WTC11 (cell line): ENCODE results near the gene PARL. TPM values are rescaled to one million over a fixed set of nuclear protein-coding genes. Genes with fewer than 3 reads are reported as not detected.

Experiments
- ATAC-seq: fragments of 200-7000 bp; cut with Tn5 transposase; 2 replicates; pipeline ENCODE4 v1.10.0; 2021; ENCODE audit warnings: mild to moderate bottlenecking, moderate library complexity
- CTCF ChIA-PET: fragments of 300-600 bp; sonication (Branson Sonifier 250); formaldehyde crosslinking; loops from one replicate; lab custom pipeline; 2021; ENCODE audit warnings: antibody characterized with exemption; lab: Charles Lee
- POLR2A ChIA-PET: fragments of 350-600 bp; sonication (Branson Sonifier 250); formaldehyde crosslinking; loops from one replicate; lab custom pipeline; 2021; ENCODE audit warnings: antibody characterized with exemption; lab: Charles Lee
- DNase-seq: peaks from one replicate; pipeline ENCODE4 v3.0.0; 2021; ENCODE audit warnings: low spot score
- H3K27ac Mint-ChIP-seq: 2 replicates; pipeline ENCODE4 v1.8.0; 2021; ENCODE audit warnings: mixed read lengths
- H3K27me3 Mint-ChIP-seq: 2 replicates; pipeline ENCODE4 v1.8.0; 2021; ENCODE audit warnings: low read depth, mild to moderate bottlenecking, moderate library complexity, mixed read lengths
- H3K36me3 Mint-ChIP-seq: 2 replicates; pipeline ENCODE4 v1.8.0; 2021; ENCODE audit warnings: mixed read lengths
- H3K4me1 Mint-ChIP-seq: 2 replicates; pipeline ENCODE4 v1.8.0; 2022; ENCODE audit warnings: mixed read lengths
- H3K4me3 Mint-ChIP-seq: 2 replicates; pipeline ENCODE4 v1.8.0; 2021; ENCODE audit warnings: mild to moderate bottlenecking, moderate library complexity, mixed read lengths
- H3K9me3 Mint-ChIP-seq: 2 replicates; pipeline ENCODE4 v1.8.0; 2021; ENCODE audit warnings: mixed read lengths
- AR ChIP-seq: fragments of 250-450 bp; sonication (Bioruptor Pico); IDR thresholded peaks from 2 replicates; pipeline ENCODE4 v1.9.0; 2021; ENCODE audit warnings: mild to moderate bottlenecking
- CBFB ChIP-seq: sonication (generic); formaldehyde crosslinking; IDR thresholded peaks from 2 replicates; pipeline ENCODE4 v1.8.1; 2022; ENCODE audit warnings: mild to moderate bottlenecking, low read depth, missing genetic modification reagents
- CREM ChIP-seq: sonication (generic); formaldehyde crosslinking; IDR thresholded peaks from 2 replicates; pipeline ENCODE4 v1.8.1; 2022; ENCODE audit warnings: mild to moderate bottlenecking, missing genetic modification reagents, moderate library complexity
- ELF4 ChIP-seq: sonication (generic); formaldehyde crosslinking; IDR thresholded peaks from 2 replicates; pipeline ENCODE4 v1.8.1; 2022; ENCODE audit warnings: low read depth, mild to moderate bottlenecking, moderate library complexity, missing genetic modification reagents
- FOXP1 ChIP-seq: sonication (generic); formaldehyde crosslinking; IDR thresholded peaks from 2 replicates; pipeline ENCODE4 v1.8.0; 2022; ENCODE audit warnings: missing genetic modification reagents, mild to moderate bottlenecking, moderate library complexity, borderline replicate concordance
- JAZF1 ChIP-seq: fragments of 250-450 bp; sonication (Bioruptor Pico); IDR thresholded peaks from 2 replicates; pipeline ENCODE4 v1.9.0; 2021; ENCODE audit warnings: moderate library complexity, mild to moderate bottlenecking, inconsistent platforms
- KAT7 ChIP-seq: sonication (generic); formaldehyde crosslinking; IDR thresholded peaks from 2 replicates; pipeline ENCODE4 v1.8.1; 2023; ENCODE audit warnings: missing genetic modification reagents, mild to moderate bottlenecking, borderline replicate concordance
- MAX ChIP-seq: sonication (generic); formaldehyde crosslinking; IDR thresholded peaks from 2 replicates; pipeline ENCODE4 v1.8.0; 2022; ENCODE audit warnings: mild to moderate bottlenecking, missing genetic modification reagents
- MXD4 ChIP-seq: fragments of 250-450 bp; sonication (Bioruptor Pico); IDR thresholded peaks from 2 replicates; pipeline ENCODE4 v1.8.0; 2021; ENCODE audit warnings: mild to moderate bottlenecking, moderate library complexity, borderline replicate concordance
- NFE2L1 ChIP-seq: sonication (generic); formaldehyde crosslinking; IDR thresholded peaks from 2 replicates; pipeline ENCODE4 v1.8.1; 2023; ENCODE audit warnings: missing genetic modification reagents
- NR2C2 ChIP-seq: sonication (generic); formaldehyde crosslinking; IDR thresholded peaks from 2 replicates; pipeline ENCODE4 v1.8.0; 2022; ENCODE audit warnings: mild to moderate bottlenecking, missing genetic modification reagents
- SMAD3 ChIP-seq: sonication (generic); formaldehyde crosslinking; IDR thresholded peaks from 2 replicates; pipeline ENCODE4 v1.8.0; 2022; ENCODE audit warnings: missing genetic modification reagents, mild to moderate bottlenecking, borderline replicate concordance
- ZBTB43 ChIP-seq: sonication (generic); formaldehyde crosslinking; IDR thresholded peaks from 2 replicates; pipeline ENCODE4 v1.8.1; 2023; ENCODE audit warnings: mild to moderate bottlenecking, missing genetic modification reagents
- ZNF138 ChIP-seq: sonication (generic); formaldehyde crosslinking; conservative IDR thresholded peaks from 2 replicates; pipeline ENCODE4 v1.8.1; 2022; ENCODE audit warnings: mild to moderate bottlenecking, moderate library complexity, missing genetic modification reagents
- ZNF317 ChIP-seq: sonication (generic); formaldehyde crosslinking; IDR thresholded peaks from 2 replicates; pipeline ENCODE4 v1.8.1; 2023; ENCODE audit warnings: low read depth, mild to moderate bottlenecking, moderate library complexity, missing genetic modification reagents, borderline replicate concordance
- ZNF671 ChIP-seq: fragments of 250-450 bp; sonication (Bioruptor Pico); IDR thresholded peaks from 2 replicates; pipeline ENCODE4 v1.8.0; 2021; ENCODE audit warnings: mild to moderate bottlenecking
- ZSCAN18 ChIP-seq: fragments of 250-450 bp; sonication (Bioruptor Pico); IDR thresholded peaks from 2 replicates; pipeline ENCODE4 v2.1.2; 2022; ENCODE audit warnings: mild to moderate bottlenecking, moderate library complexity
- total RNA-seq: library from RNA; stranded (reverse); gene quantifications from 3 replicates; pipeline ENCODE4 v1.2.3, GENCODE V29; 2021
- TF ChIP-seq, protein P1 (sequence below): fragments of 250-450 bp; sonication (Bioruptor Pico); conservative IDR thresholded peaks from 2 replicates; pipeline ENCODE4 v1.9.0; 2021; ENCODE audit warnings: mild to moderate bottlenecking
- TF ChIP-seq, protein P2 (sequence below): fragments of 250-450 bp; sonication (Bioruptor Pico); IDR thresholded peaks from 2 replicates; pipeline ENCODE4 v1.8.0; 2021; ENCODE audit warnings: mild to moderate bottlenecking
- TF ChIP-seq, protein P3 (sequence below): sonication (generic); formaldehyde crosslinking; conservative IDR thresholded peaks from 2 replicates; pipeline ENCODE4 v1.8.1; 2022; ENCODE audit warnings: mild to moderate bottlenecking, missing genetic modification reagents
- TF ChIP-seq, protein P4 (sequence below): fragments of 250-450 bp; sonication (Bioruptor Pico); IDR thresholded peaks from 2 replicates; pipeline ENCODE4 v1.9.0; 2021; ENCODE audit warnings: mild to moderate bottlenecking, borderline replicate concordance
- TF ChIP-seq, protein P5 (sequence below): fragments of 250-450 bp; sonication (Bioruptor Pico); IDR thresholded peaks from 2 replicates; pipeline ENCODE4 v1.9.0; 2021; ENCODE audit warnings: mild to moderate bottlenecking

PARL gene
- total RNA-seq, 1 experiment from 2014 or later: 93.5 TPM

DNA sequence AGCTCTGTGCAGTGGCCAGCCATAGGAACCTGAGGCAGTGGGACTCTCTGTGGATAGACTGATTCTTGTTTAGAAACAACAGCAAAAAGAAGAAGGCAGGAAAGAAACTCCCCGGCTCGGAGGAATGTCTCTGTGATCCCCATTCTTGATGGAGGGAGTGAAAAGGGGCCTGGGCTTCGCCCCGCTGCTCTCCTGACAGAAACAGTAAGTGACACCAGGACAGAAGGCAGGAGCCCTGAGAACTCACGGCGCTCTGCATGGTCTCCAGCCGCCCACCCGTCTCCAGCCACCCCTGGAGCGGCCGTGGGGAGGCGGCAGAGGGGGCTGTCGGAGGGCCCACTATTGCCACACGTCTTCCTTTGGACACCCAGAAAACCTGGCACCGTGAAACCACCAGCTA, 35.7 kb upstream of the PARL start (continued):
- TF ChIP-seq, protein P1, sequence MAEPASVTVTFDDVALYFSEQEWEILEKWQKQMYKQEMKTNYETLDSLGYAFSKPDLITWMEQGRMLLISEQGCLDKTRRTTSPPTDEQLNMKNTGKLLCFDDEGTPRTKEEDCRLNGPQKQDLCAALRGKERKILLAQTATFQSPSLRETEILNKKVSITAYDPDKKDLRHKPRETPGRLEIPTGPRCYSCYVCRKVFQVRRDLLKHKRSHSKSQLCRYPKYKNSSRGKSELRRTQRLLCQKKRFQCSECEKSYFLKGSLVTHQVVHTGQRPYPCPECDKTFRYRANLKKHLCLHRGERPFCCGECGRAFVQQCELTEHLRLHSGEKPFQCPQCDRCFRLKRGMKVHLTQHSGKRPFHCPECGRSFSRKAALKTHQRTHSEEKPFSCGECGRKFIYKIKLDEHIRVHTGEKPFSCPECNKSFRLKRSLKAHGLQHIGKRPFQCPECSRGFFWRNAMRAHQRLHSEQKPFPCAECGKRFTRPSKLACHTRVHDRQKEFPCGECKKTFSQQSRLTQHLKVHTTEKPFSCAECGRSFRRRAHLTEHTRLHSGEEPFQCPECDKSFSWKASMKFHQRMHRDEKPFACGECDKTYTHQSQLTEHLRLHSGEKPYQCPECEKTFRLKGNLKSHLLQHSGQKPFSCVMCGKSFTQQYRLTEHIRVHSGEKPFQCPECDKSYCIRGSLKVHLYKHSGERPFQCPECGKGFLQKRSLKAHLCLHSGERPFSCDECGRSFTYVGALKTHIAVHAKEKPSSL: no peak
- TF ChIP-seq CREM (CRISPR knock-in tag) (no peak), MXD4 (CRISPR knock-in tag) (no peak), KAT7 (CRISPR knock-in tag) (no peak), NR2C2 (CRISPR knock-in tag) (no peak), ZNF317 (no peak), ZNF671 (no peak), CBFB (no peak), AR (no peak), ZSCAN18 (no peak)
- TF ChIP-seq, protein P2, sequence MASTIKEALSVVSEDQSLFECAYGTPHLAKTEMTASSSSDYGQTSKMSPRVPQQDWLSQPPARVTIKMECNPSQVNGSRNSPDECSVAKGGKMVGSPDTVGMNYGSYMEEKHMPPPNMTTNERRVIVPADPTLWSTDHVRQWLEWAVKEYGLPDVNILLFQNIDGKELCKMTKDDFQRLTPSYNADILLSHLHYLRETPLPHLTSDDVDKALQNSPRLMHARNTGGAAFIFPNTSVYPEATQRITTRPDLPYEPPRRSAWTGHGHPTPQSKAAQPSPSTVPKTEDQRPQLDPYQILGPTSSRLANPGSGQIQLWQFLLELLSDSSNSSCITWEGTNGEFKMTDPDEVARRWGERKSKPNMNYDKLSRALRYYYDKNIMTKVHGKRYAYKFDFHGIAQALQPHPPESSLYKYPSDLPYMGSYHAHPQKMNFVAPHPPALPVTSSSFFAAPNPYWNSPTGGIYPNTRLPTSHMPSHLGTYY (CRISPR knock-in tag): no peak
- TF ChIP-seq, protein P3, sequence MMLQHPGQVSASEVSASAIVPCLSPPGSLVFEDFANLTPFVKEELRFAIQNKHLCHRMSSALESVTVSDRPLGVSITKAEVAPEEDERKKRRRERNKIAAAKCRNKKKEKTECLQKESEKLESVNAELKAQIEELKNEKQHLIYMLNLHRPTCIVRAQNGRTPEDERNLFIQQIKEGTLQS (CRISPR knock-in tag): no peak
- TF ChIP-seq, protein P4, sequence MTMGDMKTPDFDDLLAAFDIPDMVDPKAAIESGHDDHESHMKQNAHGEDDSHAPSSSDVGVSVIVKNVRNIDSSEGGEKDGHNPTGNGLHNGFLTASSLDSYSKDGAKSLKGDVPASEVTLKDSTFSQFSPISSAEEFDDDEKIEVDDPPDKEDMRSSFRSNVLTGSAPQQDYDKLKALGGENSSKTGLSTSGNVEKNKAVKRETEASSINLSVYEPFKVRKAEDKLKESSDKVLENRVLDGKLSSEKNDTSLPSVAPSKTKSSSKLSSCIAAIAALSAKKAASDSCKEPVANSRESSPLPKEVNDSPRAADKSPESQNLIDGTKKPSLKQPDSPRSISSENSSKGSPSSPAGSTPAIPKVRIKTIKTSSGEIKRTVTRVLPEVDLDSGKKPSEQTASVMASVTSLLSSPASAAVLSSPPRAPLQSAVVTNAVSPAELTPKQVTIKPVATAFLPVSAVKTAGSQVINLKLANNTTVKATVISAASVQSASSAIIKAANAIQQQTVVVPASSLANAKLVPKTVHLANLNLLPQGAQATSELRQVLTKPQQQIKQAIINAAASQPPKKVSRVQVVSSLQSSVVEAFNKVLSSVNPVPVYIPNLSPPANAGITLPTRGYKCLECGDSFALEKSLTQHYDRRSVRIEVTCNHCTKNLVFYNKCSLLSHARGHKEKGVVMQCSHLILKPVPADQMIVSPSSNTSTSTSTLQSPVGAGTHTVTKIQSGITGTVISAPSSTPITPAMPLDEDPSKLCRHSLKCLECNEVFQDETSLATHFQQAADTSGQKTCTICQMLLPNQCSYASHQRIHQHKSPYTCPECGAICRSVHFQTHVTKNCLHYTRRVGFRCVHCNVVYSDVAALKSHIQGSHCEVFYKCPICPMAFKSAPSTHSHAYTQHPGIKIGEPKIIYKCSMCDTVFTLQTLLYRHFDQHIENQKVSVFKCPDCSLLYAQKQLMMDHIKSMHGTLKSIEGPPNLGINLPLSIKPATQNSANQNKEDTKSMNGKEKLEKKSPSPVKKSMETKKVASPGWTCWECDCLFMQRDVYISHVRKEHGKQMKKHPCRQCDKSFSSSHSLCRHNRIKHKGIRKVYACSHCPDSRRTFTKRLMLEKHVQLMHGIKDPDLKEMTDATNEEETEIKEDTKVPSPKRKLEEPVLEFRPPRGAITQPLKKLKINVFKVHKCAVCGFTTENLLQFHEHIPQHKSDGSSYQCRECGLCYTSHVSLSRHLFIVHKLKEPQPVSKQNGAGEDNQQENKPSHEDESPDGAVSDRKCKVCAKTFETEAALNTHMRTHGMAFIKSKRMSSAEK (CRISPR knock-in tag): no peak

DNA sequence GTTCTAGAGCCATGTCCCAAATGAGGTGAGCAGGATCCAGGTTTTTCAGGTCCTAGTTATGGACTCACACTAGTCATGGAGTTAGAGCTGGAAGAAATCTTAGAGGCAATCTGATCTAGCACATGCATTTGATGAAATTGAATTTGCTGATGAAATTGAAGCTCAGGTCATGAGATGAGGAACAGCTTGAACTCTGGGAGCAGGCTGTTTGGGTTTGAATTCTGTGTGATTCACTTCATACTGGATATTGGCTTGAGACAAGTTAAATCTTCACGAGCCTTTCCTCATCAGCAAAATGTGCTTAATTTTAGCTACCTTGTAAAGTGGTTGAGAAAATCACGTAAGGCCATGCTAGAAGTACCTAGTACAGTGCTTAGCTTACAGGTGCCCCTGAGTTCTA, 33.5 kb upstream of the PARL start:
- Mint-ChIP-seq H3K9me3 (no peaks in the 10 kb centered on the region), H3K27ac (no peak overlapping the region), H3K4me1 (peaks cover 5% of the 10 kb centered on the region; the same call in 1 of the 2 replicates), H3K4me3 (no peak overlapping the region), H3K36me3 (peaks cover 11% of the 10 kb centered on the region), H3K27me3 (no peaks in the 10 kb centered on the region)
- DNase-seq (no peak), ATAC-seq (no peak)
- ChIA-PET CTCF (interaction anchor here (1.0 to 3.9 kb wide), 2 partner anchors 14 to 33 kb away, joined by 3 to 22 read pairs; no protein-coding TSS in a partner anchor), POLR2A (interaction anchor here (0.6 kb wide), 1 partner anchor 98 kb away, joined by 4 read pairs; no protein-coding TSS in a partner anchor)
- TF ChIP-seq, protein P3 (CRISPR knock-in tag): no peak
- TF ChIP-seq ZNF138 (CRISPR knock-in tag): no peak
- TF ChIP-seq FOXP1: no peak
- TF ChIP-seq, protein P5, sequence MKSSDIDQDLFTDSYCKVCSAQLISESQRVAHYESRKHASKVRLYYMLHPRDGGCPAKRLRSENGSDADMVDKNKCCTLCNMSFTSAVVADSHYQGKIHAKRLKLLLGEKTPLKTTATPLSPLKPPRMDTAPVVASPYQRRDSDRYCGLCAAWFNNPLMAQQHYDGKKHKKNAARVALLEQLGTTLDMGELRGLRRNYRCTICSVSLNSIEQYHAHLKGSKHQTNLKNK (CRISPR knock-in tag): no peak
- TF ChIP-seq JAZF1 (CRISPR knock-in tag): no peak
- TF ChIP-seq ELF4: no peak
- TF ChIP-seq ZNF317: no peak
- no peak for TF ChIP-seq MAX
- no peak for TF ChIP-seq ZBTB43 (CRISPR knock-in tag)
- TF ChIP-seq SMAD3 (CRISPR knock-in tag): no peak
- no peak for TF ChIP-seq NFE2L1 (CRISPR knock-in tag)
